Esophagus squamous epithelium (tissue), 4 donors: ENCODE measurements around the gene VAMP2.

Experiments used
- CTCF ChIP-seq, 6 experiments: fragments of 450-650 bp in 4 of 6; fragments of 200-600 bp in 2 of 6; sonication (generic) in 2 of 6; IDR thresholded peaks; one replicate each; pipeline ENCODE4 v1.5.1; 2016 to 2019; ENCODE audit warnings: antibody characterized with exemption in 6 of 6, mild to moderate bottlenecking in 4 of 6, moderate library complexity in 4 of 6
- POLR2A ChIP-seq, 4 donors: fragments of 450-650 bp; IDR thresholded peaks; one replicate each; pipeline ENCODE4 v1.6.1; 2017; ENCODE audit warnings: antibody characterized with exemption in 4 of 4, mild to moderate bottlenecking in 4 of 4, moderate library complexity in 3 of 4

- TF ChIP-seq CTCF (IDR thresholded peaks at IDR 0.05) (no peak), POLR2A (IDR thresholded peaks at IDR 0.05) (no peak)
Measured at GRCh38 chr17:8173871-8174322, 11.1 kb upstream of the VAMP2 start.
